Common myeloid progenitor, CD34-positive (primary cell): Measurements from ENCODE around the gene KCNIP4.
A peak's percentile ranks its signal among the peaks of the same experiment; 100 is the strongest.

Experiments
- CTCF ChIA-PET: fragments of 350-600 bp; sonication (Branson Sonifier 250); formaldehyde crosslinking; loops from one replicate; lab custom pipeline; 2021; ENCODE audit warnings: antibody characterized with exemption; lab: Charles Lee
- POLR2A ChIA-PET: fragments of 350-600 bp; sonication (Branson Sonifier 250); formaldehyde crosslinking; loops from one replicate; lab custom pipeline; 2021; ENCODE audit warnings: antibody characterized with exemption; lab: Charles Lee
- DNase-seq, 3 donors: peaks; one replicate each; pipeline versions ENCODE4 v3.0.0 to v3.0.0-alpha.2; 2013
- H3K27ac ChIP-seq, 2 experiments: 1 replicate in 1 of 2; 2 replicates in 1 of 2; pipeline ENCODE4 v1.7.0; 2013; ENCODE audit warnings: inconsistent platforms in 2 of 2, low read length in 2 of 2, mild to moderate bottlenecking in 2 of 2, low read depth in 1 of 2, moderate library complexity in 1 of 2; ENCODE audit not compliant: severe bottlenecking in 2 of 2, insufficient read depth in 1 of 2, poor library complexity in 1 of 2
- H3K27me3 ChIP-seq, 5 experiments: replicated peaks in 2 of 5; 1 replicate in 3 of 5; 2 replicates in 2 of 5; pipeline versions ENCODE4 v1.6.1 to v1.7.0; 2013; ENCODE audit warnings: low read length in 4 of 5, mild to moderate bottlenecking in 2 of 5, moderate library complexity in 2 of 5, inconsistent platforms in 1 of 5; ENCODE audit not compliant: insufficient read depth in 5 of 5, control insufficient read depth in 4 of 5
- H3K36me3 ChIP-seq, 4 experiments: 1 replicate in 2 of 4; 2 replicates in 2 of 4; pipeline versions ENCODE4 v1.6.1 to v1.7.0; 2013; ENCODE audit warnings: low read length in 3 of 4, control low read depth in 1 of 4, mild to moderate bottlenecking in 1 of 4; ENCODE audit not compliant: control insufficient read depth in 4 of 4, insufficient read depth in 4 of 4
- H3K4me1 ChIP-seq, 4 experiments: 1 replicate in 3 of 4; 2 replicates in 1 of 4; pipeline versions ENCODE4 v1.6.1 to v1.7.1; 2013; ENCODE audit warnings: low read length in 3 of 4, mild to moderate bottlenecking in 3 of 4, control low read depth in 1 of 4, inconsistent platforms in 1 of 4, moderate library complexity in 1 of 4; ENCODE audit not compliant: control insufficient read depth in 4 of 4, insufficient read depth in 4 of 4; ENCODE audit errors: control extremely low read depth in 1 of 4
- H3K4me3 ChIP-seq, 7 experiments: 1 replicate in 4 of 7; 2 replicates in 3 of 7; pipeline versions ENCODE4 v1.5.1 to v1.7.0; 2013; ENCODE audit warnings: mild to moderate bottlenecking in 7 of 7, low read length in 6 of 7, moderate library complexity in 6 of 7, inconsistent platforms in 2 of 7, low read depth in 2 of 7, control low read depth in 1 of 7; ENCODE audit not compliant: insufficient read depth in 4 of 7, control insufficient read depth in 1 of 7; ENCODE audit errors: extremely low read depth in 1 of 7
- H3K9me3 ChIP-seq, 5 experiments: 1 replicate in 4 of 5; 2 replicates in 1 of 5; pipeline versions ENCODE4 v1.6.1 to v1.7.1; 2013; ENCODE audit warnings: low read length in 4 of 5, mild to moderate bottlenecking in 2 of 5, inconsistent platforms in 1 of 5, low read depth in 1 of 5, moderate library complexity in 1 of 5; ENCODE audit not compliant: control insufficient read depth in 4 of 5, insufficient read depth in 2 of 5; ENCODE audit errors: control extremely low read depth in 1 of 5
- WGBS: methylation state at CpG from one replicate; pipeline ENCODE4 v1.1.5; 2013; ENCODE audit not compliant: insufficient coverage; 5-methylcytosine and 5-hydroxymethylcytosine counted together

KCNIP4 gene

DNA sequence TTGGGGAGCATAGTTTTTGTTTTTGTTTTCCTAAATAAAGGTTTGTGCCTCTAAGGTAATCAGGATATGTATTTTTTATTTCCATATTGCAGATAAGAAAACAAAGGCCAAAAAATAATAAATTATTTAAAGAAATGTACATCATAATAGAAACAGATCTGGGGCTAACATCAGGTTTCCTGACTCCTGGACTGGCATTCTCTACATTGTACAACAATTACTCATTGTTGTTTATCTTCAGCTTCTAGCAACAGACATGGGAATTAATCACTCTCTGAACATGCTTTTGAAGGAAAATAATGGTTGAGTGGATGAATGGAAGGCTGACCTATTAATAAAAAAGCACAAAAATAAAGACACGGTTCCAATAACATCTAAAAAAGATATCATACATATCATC, 146.2 kb downstream of the KCNIP4 start:
- Histone ChIP-seq H3K27me3 (peaks cover 0 to 1% (median 0%) of the 10 kb centered on the region in 5 experiments), H3K27ac (no peak overlapping the region), H3K36me3 (no peaks in the 10 kb centered on the region), H3K4me1 (no peaks in the 10 kb centered on the region), H3K9me3 (no peaks in the 10 kb centered on the region), H3K4me3 (no peak overlapping the region)
- POLR2A ChIA-PET, result no interaction called here
- CTCF ChIA-PET, result no interaction called here
- DNase-seq, result no peak
- WGBS, result 43% methylated on average over 1 of the region's 1 CpG

DNA sequence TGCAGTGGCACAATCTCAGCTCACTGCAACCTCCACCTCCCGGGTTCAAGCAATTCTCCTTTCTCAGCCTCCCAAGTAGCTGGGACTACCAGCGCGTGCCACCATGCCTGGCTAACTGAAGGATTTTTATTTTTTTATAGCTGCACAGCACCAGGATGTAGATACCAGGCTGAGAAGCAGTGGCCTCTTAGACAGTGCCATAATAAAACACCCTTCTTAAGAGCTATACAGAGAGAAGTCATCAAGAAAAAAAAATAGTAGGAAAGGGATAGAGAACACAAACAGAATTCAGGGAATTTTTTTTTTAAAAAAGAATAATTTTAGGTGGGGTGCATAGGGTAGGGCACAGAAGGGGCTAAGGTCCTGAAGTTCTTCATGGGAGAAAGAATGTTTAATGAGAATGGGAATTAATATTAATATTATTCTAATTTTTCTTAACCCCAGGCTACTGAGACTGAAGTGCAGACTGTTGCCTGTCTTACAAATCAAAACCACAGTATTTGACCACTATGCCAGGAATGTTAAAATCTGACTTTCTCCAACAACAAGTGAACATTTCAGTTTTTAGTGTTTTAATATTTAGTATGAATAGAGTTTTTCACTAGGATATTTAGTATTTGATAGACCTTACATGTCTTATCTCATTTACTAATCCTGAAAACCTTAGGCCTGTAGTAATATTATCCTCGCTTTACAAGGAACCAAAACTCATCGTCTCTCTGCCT, 146.7 kb downstream of the KCNIP4 start:
- H3K9me3 ChIP-seq, result no peaks in the 10 kb centered on the region
- no peak overlapping the region for H3K4me3 ChIP-seq
- H3K36me3 ChIP-seq, result no peaks in the 10 kb centered on the region
- CTCF ChIA-PET, result interaction anchor here (1.3 kb wide), 1 partner anchor 15 kb away, joined by 3 read pairs; no protein-coding TSS in a partner anchor
- 100% methylated on average over 1 of the region's 5 CpGs for WGBS
- POLR2A ChIA-PET, result no interaction called here
- no peaks in the 10 kb centered on the region for H3K4me1 ChIP-seq
- DNase-seq, result no peak
- no peak overlapping the region for H3K27ac ChIP-seq
- peaks cover 0 to 1% (median 0%) of the 10 kb centered on the region in 5 experiments for H3K27me3 ChIP-seq

DNA sequence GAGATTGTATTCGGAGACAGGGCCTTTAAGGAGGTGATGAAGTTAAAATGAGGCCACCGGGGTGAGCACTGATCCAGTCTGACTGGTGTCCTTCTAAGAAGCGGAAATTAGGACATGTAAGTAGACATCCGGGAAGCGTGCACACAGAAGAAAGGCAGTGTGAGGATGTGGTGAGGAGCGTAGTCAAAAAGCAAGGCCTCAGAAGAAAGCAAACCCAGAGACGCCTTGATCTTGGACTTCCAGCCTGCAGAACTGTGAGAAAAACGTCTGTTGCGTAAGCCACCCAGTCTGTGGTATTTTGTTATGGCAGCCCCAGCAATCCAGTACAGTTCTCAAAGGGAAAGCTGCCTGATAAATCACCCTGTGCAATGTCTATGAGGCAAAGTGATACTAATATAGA, 153.5 kb downstream of the KCNIP4 start:
- 82% methylated on average over 7 of the region's 9 CpGs for WGBS
- Histone ChIP-seq H3K9me3 (no peaks in the 10 kb centered on the region), H3K4me1 (no peaks in the 10 kb centered on the region), H3K27me3 (no peaks in the 10 kb centered on the region), H3K27ac (no peak overlapping the region), H3K36me3 (no peaks in the 10 kb centered on the region), H3K4me3 (no peak overlapping the region)
- ChIA-PET CTCF (no interaction called here), POLR2A (no interaction called here)
- DNase-seq, result no peak

DNA sequence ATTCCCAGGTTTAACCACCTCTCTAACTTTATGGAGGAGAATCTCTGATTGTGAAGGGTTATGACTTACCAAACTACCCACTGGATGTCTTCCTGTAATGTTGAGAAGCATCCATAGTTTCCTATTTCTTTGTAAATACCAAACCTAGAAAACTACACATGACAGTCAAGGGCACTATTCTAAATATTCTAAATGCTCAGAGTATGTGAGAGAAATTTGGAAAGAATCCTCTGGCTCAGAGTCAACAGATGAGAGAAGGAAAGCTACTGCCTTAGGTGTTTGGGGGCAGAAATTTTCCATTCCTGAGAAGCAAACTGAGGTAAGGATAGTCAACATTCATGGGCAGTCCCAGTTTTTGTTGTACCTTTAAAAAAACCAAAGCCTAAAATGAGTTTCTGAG, 155.8 kb downstream of the KCNIP4 start:
- CTCF ChIA-PET, result interaction anchor here (0.6 kb wide), 1 partner anchor 16 kb away, joined by 3 read pairs; no protein-coding TSS in a partner anchor

DNA sequence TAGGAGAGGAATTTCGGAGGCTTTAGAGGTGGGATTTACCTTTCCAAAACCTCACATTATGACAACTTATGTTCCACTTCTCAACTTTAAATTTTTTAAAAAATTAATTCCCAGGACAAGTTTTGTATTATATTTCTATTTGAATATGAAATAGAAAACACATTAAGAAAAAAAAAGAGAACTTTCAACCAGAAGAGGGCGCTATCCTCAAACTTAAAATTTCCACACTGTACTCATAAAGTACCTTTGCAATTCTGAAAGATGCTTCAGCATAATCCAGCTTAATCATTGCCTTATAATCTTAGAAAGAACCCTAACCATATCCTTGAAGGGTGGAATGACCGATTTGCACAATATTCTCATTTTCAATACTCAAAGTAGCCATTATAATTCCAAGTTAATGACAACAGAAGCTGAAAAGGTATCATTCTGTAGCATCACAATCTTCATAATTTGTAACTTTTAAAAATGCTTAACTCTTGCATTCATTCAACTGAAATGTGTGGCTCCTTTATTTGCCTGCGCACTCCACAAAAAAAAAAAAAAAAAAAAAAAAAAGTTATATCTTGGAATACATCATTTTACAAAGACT, 158.0 kb downstream of the KCNIP4 start:
- no peak overlapping the region for H3K4me3 ChIP-seq
- no peaks in the 10 kb centered on the region for H3K36me3 ChIP-seq
- H3K27ac ChIP-seq, result no peak overlapping the region
- ChIA-PET POLR2A (no interaction called here), CTCF (interaction anchor here (1.0 to 5.8 kb wide), 7 partner anchors 11 to 903 kb away, joined by 3 to 69 read pairs (median 4); partner anchors contain the start of gene GBA3)
- peaks cover 0 to 2% (median 0%) of the 10 kb centered on the region in 5 experiments for H3K27me3 ChIP-seq
- H3K4me1 ChIP-seq, result no peaks in the 10 kb centered on the region
- H3K9me3 ChIP-seq, result no peaks in the 10 kb centered on the region
- peak; percentile 32 to 61 (median 46) for DNase-seq
- WGBS, result 0% methylated on average over 1 of the region's 4 CpGs

More for the DNA sequence above, 155.8 kb downstream of the KCNIP4 start:
- no peaks in the 10 kb centered on the region for H3K4me1 ChIP-seq
- DNase-seq, result no peak
- peaks cover 0 to 2% (median 0%) of the 10 kb centered on the region in 5 experiments for H3K27me3 ChIP-seq
- POLR2A ChIA-PET, result no interaction called here
- no peaks in the 10 kb centered on the region for H3K9me3 ChIP-seq
- no peak overlapping the region for H3K4me3 ChIP-seq
- H3K36me3 ChIP-seq, result no peaks in the 10 kb centered on the region
- no peak overlapping the region for H3K27ac ChIP-seq

DNA sequence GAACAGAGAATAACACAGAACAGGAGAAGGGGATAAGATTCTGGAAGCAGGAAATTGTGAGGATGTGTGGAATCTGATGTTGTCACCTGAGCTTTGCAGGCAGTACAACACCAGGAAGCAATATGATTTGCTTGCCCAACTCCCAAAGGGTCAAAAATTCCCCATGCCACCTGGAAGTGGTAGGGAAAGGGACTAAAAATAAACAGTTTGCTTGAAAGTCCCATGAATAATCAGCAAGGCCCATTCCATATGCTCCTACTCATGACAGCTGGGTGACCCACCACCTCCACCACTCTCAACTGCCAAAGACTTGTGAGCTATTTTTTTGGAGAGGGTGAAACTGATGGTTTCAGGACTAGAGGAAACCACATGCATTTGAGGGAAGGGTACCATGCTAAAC, 168.4 kb downstream of the KCNIP4 start:
- ChIA-PET CTCF (interaction anchor here (1.1 to 1.6 kb wide), 2 partner anchors 11 to 15 kb away, joined by 5 to 6 read pairs; no protein-coding TSS in a partner anchor), POLR2A (no interaction called here)
- H3K36me3 ChIP-seq, result no peaks in the 10 kb centered on the region

DNA sequence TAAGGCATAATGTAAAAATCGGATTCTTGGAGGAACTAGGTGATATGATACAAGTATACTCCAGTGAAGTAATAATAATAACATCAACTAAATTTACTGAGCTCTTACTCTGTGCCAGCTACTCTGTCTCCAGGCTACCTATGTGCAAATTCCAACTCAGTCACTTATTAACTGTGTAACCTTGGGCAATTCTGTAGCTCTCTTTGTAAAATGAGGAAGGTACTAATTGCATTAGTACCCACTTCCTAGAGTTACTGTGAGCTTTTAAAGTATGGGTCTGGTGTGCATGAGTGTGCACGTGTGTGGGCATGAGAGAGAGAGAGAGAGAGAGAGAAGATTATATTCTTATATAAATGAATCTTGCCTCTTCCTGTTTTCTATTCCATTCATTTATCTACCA, 169.9 kb downstream of the KCNIP4 start:
- Histone ChIP-seq H3K27ac (no peak overlapping the region), H3K27me3 (peaks cover 0 to 35% (median 0%) of the 10 kb centered on the region in 5 experiments), H3K4me3 (no peak overlapping the region), H3K9me3 (peaks cover 0 to 6% (median 0%) of the 10 kb centered on the region in 5 experiments), H3K36me3 (no peaks in the 10 kb centered on the region), H3K4me1 (peaks cover 0 to 6% (median 1%) of the 10 kb centered on the region in 4 experiments)
- peak in 2 of 3 donors; percentile 10 to 24 for DNase-seq
- ChIA-PET CTCF (interaction anchor here (0.6 to 2.3 kb wide), 3 partner anchors 10 to 12 kb away, joined by 3 to 8 read pairs (median 3); no protein-coding TSS in a partner anchor), POLR2A (no interaction called here)
- WGBS, result no CpG with 5 or more reads among the region's 2 CpGs

More for the DNA sequence above, 168.4 kb downstream of the KCNIP4 start:
- peak in 1 of 3 donors; percentile 10 for DNase-seq
- Histone ChIP-seq H3K27ac (no peak overlapping the region), H3K9me3 (peaks cover 0 to 6% (median 0%) of the 10 kb centered on the region in 5 experiments), H3K4me3 (no peak overlapping the region), H3K27me3 (peaks cover 0 to 28% (median 0%) of the 10 kb centered on the region in 5 experiments), H3K4me1 (peaks cover 0 to 6% (median 1%) of the 10 kb centered on the region in 4 experiments)
